ENCODE results near the gene WNT3.
"Not testable (repeated sequence)": the region's sequence is repeated elsewhere in the genome, so short reads cannot be mapped to it uniquely, and the experiment has no call there.

Gene WNT3

GRCh38 chr17:46768540-46768870 lies 50.0 kb downstream of the WNT3 start:
- Mint-ChIP-seq H3K4me1 (ENCODE audit: low read depth) (peaks cover 17% of the 10 kb centered on the region), H3K9me3 (no peaks in the 10 kb centered on the region), H3K4me3 (no peak overlapping the region), H3K27me3 (peaks cover 63% of the 10 kb centered on the region), H3K36me3 (ENCODE audit: low read depth) (no peaks in the 10 kb centered on the region), H3K27ac (no peak overlapping the region)
- intact Hi-C loops (cut with micrococcal nuclease): no loop called here

- no peak overlapping the region for H3K4me3 Mint-ChIP-seq
Observed at GRCh38 chr17:46766493-46767491, 51.7 kb downstream of the WNT3 start.

GRCh38 chr17:46765453-46765852 lies 53.0 kb downstream of the WNT3 start:
- H3K36me3 Mint-ChIP-seq (ENCODE audit: low read depth): no peaks in the 10 kb centered on the region
- H3K27ac Mint-ChIP-seq: no peak overlapping the region
- H3K27me3 Mint-ChIP-seq: peaks cover 40% of the 10 kb centered on the region
- intact Hi-C loops (cut with micrococcal nuclease): no loop called here
- H3K9me3 Mint-ChIP-seq: no peaks in the 10 kb centered on the region
- peaks cover 12% of the 10 kb centered on the region for H3K4me1 Mint-ChIP-seq (ENCODE audit: low read depth)
- H3K4me3 Mint-ChIP-seq: no peak overlapping the region

More at GRCh38 chr17:46766493-46767491, 51.7 kb downstream of the WNT3 start:
- peaks cover 46% of the 10 kb centered on the region for H3K27me3 Mint-ChIP-seq
- no peak overlapping the region for H3K27ac Mint-ChIP-seq
- no peaks in the 10 kb centered on the region for H3K36me3 Mint-ChIP-seq (ENCODE audit: low read depth)
- no peaks in the 10 kb centered on the region for H3K9me3 Mint-ChIP-seq
- intact Hi-C loops (cut with micrococcal nuclease): no loop called here
- H3K4me1 Mint-ChIP-seq (ENCODE audit: low read depth): peaks cover 17% of the 10 kb centered on the region

DNA sequence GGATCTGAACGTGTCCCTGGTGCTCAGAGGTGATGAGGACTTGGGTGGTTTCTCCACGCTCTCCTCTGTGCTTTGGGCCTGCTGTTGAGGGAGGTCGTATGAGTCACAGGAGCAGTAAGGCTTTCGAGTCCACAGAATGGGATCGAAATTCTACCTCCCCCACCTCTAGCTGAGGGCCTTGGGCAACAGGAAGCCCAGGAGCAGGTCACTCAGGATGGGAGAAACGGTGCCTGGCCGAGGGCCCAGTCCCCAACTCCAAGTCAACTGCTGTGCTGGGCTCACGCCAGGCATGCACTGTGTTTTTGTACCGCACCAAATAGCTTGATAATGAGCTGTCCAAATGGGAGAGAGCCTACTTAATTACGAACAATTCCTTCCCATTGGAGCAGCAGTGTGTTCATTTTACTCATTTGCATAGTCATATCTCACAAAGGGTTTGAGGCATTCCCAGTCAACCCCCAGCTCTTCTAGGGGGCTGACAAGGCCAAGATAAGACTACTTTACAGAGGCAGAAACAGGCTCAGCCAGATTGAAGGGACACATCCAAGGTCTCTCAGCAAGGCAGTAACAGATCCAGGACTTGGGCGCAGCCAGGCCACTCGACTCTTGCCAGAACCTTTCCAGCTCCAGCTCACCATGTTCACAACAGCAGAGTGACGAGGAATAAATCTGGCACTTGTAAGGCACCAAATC lies 53.6 kb downstream of the WNT3 start:
- peaks cover 8% of the 10 kb centered on the region for H3K4me1 Mint-ChIP-seq (ENCODE audit: low read depth)
- peaks cover under 1% of the 10 kb centered on the region for H3K36me3 Mint-ChIP-seq (ENCODE audit: low read depth)
- H3K27ac Mint-ChIP-seq: no peak overlapping the region
- intact Hi-C loops (cut with micrococcal nuclease): no loop called here
- peaks cover 34% of the 10 kb centered on the region for H3K27me3 Mint-ChIP-seq
- no peak overlapping the region for H3K4me3 Mint-ChIP-seq
- H3K9me3 Mint-ChIP-seq: no peaks in the 10 kb centered on the region

GRCh38 chr17:46764000-46764708 lies 54.3 kb downstream of the WNT3 start:
- peaks cover 27% of the 10 kb centered on the region for H3K27me3 Mint-ChIP-seq
- peaks cover 8% of the 10 kb centered on the region for H3K36me3 Mint-ChIP-seq (ENCODE audit: low read depth)
- H3K9me3 Mint-ChIP-seq: no peaks in the 10 kb centered on the region
- intact Hi-C loops (cut with micrococcal nuclease): no loop called here
- peaks cover under 1% of the 10 kb centered on the region for H3K4me1 Mint-ChIP-seq (ENCODE audit: low read depth)
- no peak overlapping the region for H3K27ac Mint-ChIP-seq
- H3K4me3 Mint-ChIP-seq: no peak overlapping the region

DNA sequence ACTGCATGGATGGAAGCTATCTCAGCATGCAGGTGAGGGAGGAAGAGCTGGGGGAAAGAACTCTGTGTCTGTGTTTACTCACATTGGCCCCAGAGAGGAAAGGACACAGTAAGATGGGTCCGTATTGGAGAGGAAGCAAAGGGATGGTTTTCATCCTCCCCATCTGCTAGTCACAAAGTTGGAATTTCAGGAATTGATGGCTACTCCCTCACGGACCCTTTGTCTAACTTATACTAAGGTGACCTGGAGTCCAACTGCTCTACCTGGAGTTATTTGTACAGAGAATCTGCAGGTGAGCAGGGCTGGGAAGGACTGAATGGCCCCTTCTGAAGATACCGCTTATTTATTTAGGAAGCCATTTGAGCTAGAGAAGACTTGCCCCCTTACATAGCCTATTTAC lies 55.1 kb downstream of the WNT3 start:
- Mint-ChIP-seq H3K4me1 (ENCODE audit: low read depth) (no peaks in the 10 kb centered on the region), H3K27me3 (peaks cover 20% of the 10 kb centered on the region), H3K27ac (no peak overlapping the region), H3K36me3 (ENCODE audit: low read depth) (peaks cover 15% of the 10 kb centered on the region), H3K4me3 (no peak overlapping the region), H3K9me3 (no peaks in the 10 kb centered on the region)
- intact Hi-C loops (cut with micrococcal nuclease): no loop called here

DNA sequence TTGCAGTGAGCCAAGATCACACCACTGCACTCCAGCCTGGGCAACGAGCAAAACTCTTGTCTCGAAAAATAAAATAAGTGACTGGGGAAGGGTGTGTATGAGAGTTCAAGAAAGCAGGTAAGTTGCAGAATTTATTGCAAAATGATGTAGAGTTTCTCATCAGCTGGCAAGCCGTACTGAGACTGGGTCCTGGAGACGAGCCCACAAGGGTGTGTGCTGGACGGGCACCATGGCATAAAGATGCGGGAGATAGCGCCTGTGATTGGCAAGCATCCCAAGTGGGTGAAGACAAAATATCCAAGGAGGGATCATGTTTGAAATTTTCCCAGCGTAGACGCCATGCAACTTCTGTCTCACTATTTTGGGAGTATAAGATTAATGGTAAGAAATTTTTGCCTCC lies 59.4 kb downstream of the WNT3 start:
- intact Hi-C loops (cut with micrococcal nuclease): no loop called here
- peaks cover 58% of the 10 kb centered on the region for H3K36me3 Mint-ChIP-seq (ENCODE audit: low read depth)
- no peak overlapping the region for H3K27ac Mint-ChIP-seq
- H3K4me3 Mint-ChIP-seq: no peak overlapping the region
- H3K4me1 Mint-ChIP-seq (ENCODE audit: low read depth): no peaks in the 10 kb centered on the region
- no peaks in the 10 kb centered on the region for H3K27me3 Mint-ChIP-seq
- no peaks in the 10 kb centered on the region for H3K9me3 Mint-ChIP-seq

DNA sequence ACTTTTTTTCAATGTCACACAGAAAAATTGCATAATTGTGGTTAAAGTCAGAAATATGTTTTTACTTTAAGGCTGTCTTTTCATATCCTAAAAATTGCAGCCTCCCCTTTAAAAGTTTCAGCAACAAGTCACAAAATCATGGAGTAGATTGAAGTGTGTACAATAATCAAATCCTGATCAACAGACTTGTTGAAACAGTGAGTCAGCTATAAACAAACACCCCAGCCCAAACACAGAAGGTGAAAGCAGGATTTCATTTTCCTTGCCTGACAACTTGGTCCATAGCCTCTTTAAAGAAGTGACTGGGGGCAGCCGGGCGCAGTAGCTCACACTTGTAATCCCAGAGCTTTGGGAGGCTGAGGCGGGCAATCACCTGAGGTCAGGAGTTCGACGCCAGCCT lies 59.9 kb downstream of the WNT3 start:
- no peak overlapping the region for H3K27ac Mint-ChIP-seq
- no peaks in the 10 kb centered on the region for H3K4me1 Mint-ChIP-seq (ENCODE audit: low read depth)
- no peaks in the 10 kb centered on the region for H3K27me3 Mint-ChIP-seq
- H3K9me3 Mint-ChIP-seq: no peaks in the 10 kb centered on the region
- intact Hi-C loops (cut with micrococcal nuclease): no loop called here
- H3K36me3 Mint-ChIP-seq (ENCODE audit: low read depth): peaks cover 63% of the 10 kb centered on the region
- H3K4me3 Mint-ChIP-seq: no peak overlapping the region

DNA sequence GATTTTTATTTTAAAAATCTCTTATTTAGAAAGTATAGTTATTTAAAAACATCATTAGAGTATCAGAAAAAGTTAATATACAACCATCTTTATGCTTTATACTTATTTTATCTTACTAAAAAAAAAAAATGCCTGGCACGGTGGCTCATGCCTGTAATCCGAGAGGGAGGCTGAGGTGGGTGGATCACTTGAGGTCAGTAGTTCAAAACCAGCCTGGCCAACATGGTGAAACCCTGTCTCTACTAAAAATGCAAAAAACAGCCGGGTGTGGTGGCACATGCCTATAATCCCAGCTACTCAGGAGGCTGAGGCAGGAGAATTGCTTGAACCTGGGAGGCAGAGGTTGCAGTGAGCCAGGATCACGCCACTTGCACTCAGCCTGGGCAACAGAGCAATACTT lies 60.9 kb downstream of the WNT3 start:
- intact Hi-C loops (cut with micrococcal nuclease): not testable (repeated sequence)

DNA sequence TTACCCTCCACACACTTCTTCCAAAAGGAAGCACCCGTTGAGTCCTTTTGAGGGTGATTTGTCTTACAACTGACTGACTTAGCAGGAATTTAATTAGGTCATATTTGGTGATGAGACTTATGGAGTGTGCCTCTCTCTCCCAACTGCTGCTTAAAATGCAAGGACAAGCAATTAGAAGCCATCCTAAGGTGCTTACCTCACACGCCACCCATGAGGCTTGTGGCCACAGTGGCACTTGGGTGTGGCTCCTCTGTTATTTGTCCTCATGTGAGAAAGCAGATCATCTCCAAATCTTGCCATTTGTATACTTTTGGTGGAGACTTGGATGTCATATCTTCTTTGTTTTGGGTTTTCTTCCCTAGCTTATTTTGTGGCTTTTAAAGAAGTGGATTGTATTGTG lies 61.6 kb downstream of the WNT3 start:
- intact Hi-C loops (cut with micrococcal nuclease): no loop called here
- Mint-ChIP-seq H3K36me3 (ENCODE audit: low read depth) (peaks cover 79% of the 10 kb centered on the region), H3K4me1 (ENCODE audit: low read depth) (no peaks in the 10 kb centered on the region), H3K27me3 (no peaks in the 10 kb centered on the region), H3K27ac (no peak overlapping the region), H3K9me3 (no peaks in the 10 kb centered on the region), H3K4me3 (no peak overlapping the region)

More for the DNA sequence above, 60.9 kb downstream of the WNT3 start:
- not testable (repeated sequence) for H3K27ac Mint-ChIP-seq; H3K9me3 Mint-ChIP-seq; H3K27me3 Mint-ChIP-seq; H3K4me3 Mint-ChIP-seq; H3K4me1 Mint-ChIP-seq (ENCODE audit: low read depth)
- H3K36me3 Mint-ChIP-seq (ENCODE audit: low read depth): peaks cover 71% of the 10 kb centered on the region

GRCh38 chr17:46756081-46756735 lies 62.3 kb downstream of the WNT3 start:
- Mint-ChIP-seq H3K27ac (no peak overlapping the region), H3K9me3 (no peaks in the 10 kb centered on the region), H3K4me1 (ENCODE audit: low read depth) (no peaks in the 10 kb centered on the region), H3K4me3 (no peak overlapping the region), H3K27me3 (no peaks in the 10 kb centered on the region), H3K36me3 (ENCODE audit: low read depth) (peaks cover 85% of the 10 kb centered on the region)
- intact Hi-C loops (cut with micrococcal nuclease): no loop called here

DNA sequence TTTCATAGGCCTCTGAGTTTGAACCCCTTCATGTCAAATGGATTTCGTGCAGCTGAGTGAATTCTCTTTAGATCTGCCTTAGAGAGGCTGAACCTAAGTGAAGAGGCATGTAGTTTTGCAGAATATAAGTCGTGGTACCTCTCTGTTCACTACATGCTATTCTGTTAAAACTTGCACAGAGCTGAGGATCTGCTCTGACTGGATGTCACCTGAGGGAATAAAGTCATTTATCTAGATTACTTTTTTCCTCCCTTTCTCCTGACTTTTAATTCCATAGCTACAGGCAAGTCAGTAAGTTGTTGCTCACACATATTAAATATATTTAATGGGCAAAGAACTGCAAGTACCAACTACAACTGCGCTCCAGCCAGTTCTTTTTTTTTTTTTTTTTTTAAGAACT lies 64.7 kb downstream of the WNT3 start:
- intact Hi-C loops (cut with micrococcal nuclease): no loop called here
- Mint-ChIP-seq H3K27ac (no peak overlapping the region), H3K36me3 (ENCODE audit: low read depth) (peaks cover 87% of the 10 kb centered on the region), H3K9me3 (no peaks in the 10 kb centered on the region), H3K27me3 (no peaks in the 10 kb centered on the region), H3K4me1 (ENCODE audit: low read depth) (peaks cover 8% of the 10 kb centered on the region), H3K4me3 (no peak overlapping the region)

DNA sequence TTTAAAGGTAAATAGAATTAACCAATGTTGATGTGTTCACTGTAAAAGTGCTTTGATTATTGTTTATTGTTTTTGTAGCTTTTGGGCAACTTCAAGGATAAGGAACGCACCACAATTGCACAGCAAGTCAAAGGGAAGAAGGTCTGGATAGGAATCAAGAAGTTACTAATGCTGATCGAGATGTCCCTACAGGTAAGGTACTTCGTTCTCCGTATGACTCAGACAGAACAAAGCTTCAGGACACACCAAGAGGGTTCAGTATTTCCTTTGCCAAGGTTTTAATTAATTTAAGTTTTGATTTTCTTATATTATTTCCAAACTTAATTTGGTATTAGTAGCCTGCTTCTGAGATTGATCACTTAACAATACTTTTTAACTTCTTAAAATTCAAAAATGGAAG lies 67.1 kb downstream of the WNT3 start:
- intact Hi-C loops (cut with micrococcal nuclease): no loop called here
- no peaks in the 10 kb centered on the region for H3K27me3 Mint-ChIP-seq
- H3K4me1 Mint-ChIP-seq (ENCODE audit: low read depth): peaks cover 15% of the 10 kb centered on the region
- H3K36me3 Mint-ChIP-seq (ENCODE audit: low read depth): peaks cover 70% of the 10 kb centered on the region
- no peaks in the 10 kb centered on the region for H3K9me3 Mint-ChIP-seq
- H3K27ac Mint-ChIP-seq: no peak overlapping the region
- H3K4me3 Mint-ChIP-seq: no peak overlapping the region
